Naive thymus-derived CD4-positive, alpha-beta T cell (primary cell): ENCODE results near the gene NEDD4. TPM values are rescaled to one million over a fixed set of nuclear protein-coding genes. Genes with fewer than 3 reads are reported as not detected.

Experiments
- ATAC-seq: fragments of 150-1000 bp; cut with Tn5 transposase; 2 replicates; pipeline ENCODE4 v1.10.0; 2021; ENCODE audit warnings: mild to moderate bottlenecking, moderate library complexity
- CTCF ChIA-PET: fragments of 350-600 bp; sonication (Branson Sonifier 250); formaldehyde crosslinking; loops from one replicate; lab custom pipeline; 2021; ENCODE audit warnings: antibody characterized with exemption; lab: Charles Lee
- POLR2A ChIA-PET: fragments of 350-600 bp; sonication (Branson Sonifier 250); formaldehyde crosslinking; loops from one replicate; lab custom pipeline; 2021; ENCODE audit warnings: antibody characterized with exemption, inconsistent platforms; lab: Charles Lee
- DNase-seq, 9 donors: peaks; one replicate each; pipeline versions ENCODE4 v3.0.0 to v3.0.0-alpha.2; 2020 to 2022; ENCODE audit warnings: mixed read lengths in 1 of 9
- H3K27ac ChIP-seq: one replicate; pipeline ENCODE4 v1.7.0; 2013; ENCODE audit warnings: mild to moderate bottlenecking, low read depth, low read length, moderate library complexity
- H3K27me3 ChIP-seq, 2 donors: one replicate each; pipeline ENCODE4 v1.7.0; 2013; ENCODE audit warnings: low read length in 2 of 2, mild to moderate bottlenecking in 2 of 2, moderate library complexity in 2 of 2; ENCODE audit not compliant: control insufficient read depth in 2 of 2, insufficient read depth in 2 of 2
- H3K36me3 ChIP-seq, 3 experiments: 1 replicate in 2 of 3; 2 replicates in 1 of 3; pipeline ENCODE4 v1.7.0; 2013; ENCODE audit warnings: low read length in 3 of 3, mild to moderate bottlenecking in 3 of 3, moderate library complexity in 1 of 3; ENCODE audit not compliant: insufficient read depth in 3 of 3, control insufficient read depth in 2 of 3
- H3K4me1 ChIP-seq, 2 donors: one replicate each; pipeline ENCODE4 v1.7.0; 2013; ENCODE audit warnings: low read length in 2 of 2, mild to moderate bottlenecking in 2 of 2, moderate library complexity in 1 of 2; ENCODE audit not compliant: control insufficient read depth in 2 of 2, insufficient read depth in 2 of 2
- H3K4me3 ChIP-seq: 2 replicates; pipeline ENCODE4 v1.7.0; 2013; ENCODE audit warnings: mild to moderate bottlenecking, low read length
- H3K9me3 ChIP-seq, 3 experiments: 1 replicate in 2 of 3; 2 replicates in 1 of 3; pipeline ENCODE4 v1.7.0; 2013; ENCODE audit warnings: low read length in 3 of 3; ENCODE audit not compliant: control insufficient read depth in 2 of 3
- H3K27ac Mint-ChIP-seq, 9 donors: one replicate each; pipeline ENCODE4 v1.8.0; 2020 to 2022; ENCODE audit warnings: mixed read lengths in 9 of 9, mild to moderate bottlenecking in 8 of 9, moderate library complexity in 5 of 9, inconsistent platforms in 2 of 9
- H3K27me3 Mint-ChIP-seq, 5 donors: one replicate each; pipeline ENCODE4 v1.8.0; 2021 to 2022; ENCODE audit warnings: mixed read lengths in 5 of 5, mild to moderate bottlenecking in 1 of 5
- H3K36me3 Mint-ChIP-seq, 5 donors: one replicate each; pipeline ENCODE4 v1.8.0; 2020 to 2022; ENCODE audit warnings: mixed read lengths in 5 of 5, mild to moderate bottlenecking in 3 of 5, inconsistent platforms in 1 of 5
- H3K4me1 Mint-ChIP-seq, 7 donors: one replicate each; pipeline ENCODE4 v1.8.0; 2020 to 2022; ENCODE audit warnings: mixed read lengths in 7 of 7, mild to moderate bottlenecking in 3 of 7, inconsistent platforms in 1 of 7
- H3K4me3 Mint-ChIP-seq, 10 donors: one replicate each; pipeline ENCODE4 v1.8.0; 2020 to 2022; ENCODE audit warnings: mild to moderate bottlenecking in 10 of 10, mixed read lengths in 10 of 10, moderate library complexity in 6 of 10, inconsistent platforms in 2 of 10
- H3K9me3 Mint-ChIP-seq, 11 donors: one replicate each; pipeline ENCODE4 v1.8.0; 2020 to 2022; ENCODE audit warnings: mixed read lengths in 11 of 11, mild to moderate bottlenecking in 4 of 11, inconsistent platforms in 1 of 11, moderate library complexity in 1 of 11
- intact Hi-C, 2 donors: fragments of 100-400 bp; cut with micrococcal nuclease; formaldehyde crosslinking; loops; one replicate each; pipeline ENCODE4 v1.15.1; 2023
- polyA plus RNA-seq, 2 donors: library from polyadenylated mRNA; unstranded; fragments of 300-500 nt; fragmentation: Illumina TruSeq; gene quantifications; one replicate each; pipeline ENCODE4 v1.2.3, GENCODE V29; 2021
- total RNA-seq, 6 experiments: library from RNA in 5 of 6; stranded (reverse) in 5 of 6; gene quantifications; 1 replicate in 5 of 6; 2 replicates in 1 of 6; pipeline ENCODE4 v1.2.3 and lab custom pipeline; 2021 to 2026

The NEDD4 gene
- total and polyA plus RNA-seq, 7 experiments from 2014 or later, result 1.1 to 15.1 (median 4.3) TPM

- intact Hi-C loops, result loop anchor here in 1 of 2 donors (10.0 kb wide), 1 partner anchor 645 kb away; no protein-coding TSS in a partner anchor
- no peaks in the 10 kb centered on the region for H3K27me3 ChIP-seq
- ATAC-seq, result no peak
- no peak overlapping the region for H3K27ac Mint-ChIP-seq
- H3K9me3 Mint-ChIP-seq, result peaks cover 0 to 5% (median 0%) of the 10 kb centered on the region in 11 donors
- no peak overlapping the region for H3K4me3 ChIP-seq
- no peaks in the 10 kb centered on the region for H3K36me3 Mint-ChIP-seq
- H3K27ac ChIP-seq, result no peak overlapping the region
- POLR2A ChIA-PET, result no interaction called here
- CTCF ChIA-PET, result no interaction called here
- peaks cover 0 to 3% (median 0%) of the 10 kb centered on the region in 7 donors for H3K4me1 Mint-ChIP-seq
- peaks cover 14 to 37% (median 20%) of the 10 kb centered on the region in 5 donors for H3K27me3 Mint-ChIP-seq
- H3K4me1 ChIP-seq, result no peaks in the 10 kb centered on the region
- no peaks in the 10 kb centered on the region for H3K9me3 ChIP-seq
- no peaks in the 10 kb centered on the region for H3K36me3 ChIP-seq
- no peak for DNase-seq
- H3K4me3 Mint-ChIP-seq, result no peak overlapping the region
Observed at GRCh38 chr15:55780292-55780691, 213.1 kb downstream of the NEDD4 start.

- CTCF ChIA-PET, result no interaction called here
- no peak overlapping the region for H3K27ac Mint-ChIP-seq
- no peak overlapping the region for H3K4me3 ChIP-seq
- intact Hi-C loops, result loop anchor here in 1 of 2 donors (10.0 kb wide), 1 partner anchor 124 kb away; no protein-coding TSS in a partner anchor
- H3K27me3 ChIP-seq, result no peaks in the 10 kb centered on the region
- peaks cover 0 to 5% (median under 1%) of the 10 kb centered on the region in 11 donors for H3K9me3 Mint-ChIP-seq
- DNase-seq (no peak), ATAC-seq (no peak)
- no peaks in the 10 kb centered on the region for H3K9me3 ChIP-seq
- no peaks in the 10 kb centered on the region for H3K36me3 ChIP-seq
- POLR2A ChIA-PET, result no interaction called here
- no peaks in the 10 kb centered on the region for H3K4me1 ChIP-seq
- H3K4me1 Mint-ChIP-seq, result peaks cover 0 to 3% (median 0%) of the 10 kb centered on the region in 7 donors
- no peaks in the 10 kb centered on the region for H3K36me3 Mint-ChIP-seq
- peaks cover 15 to 29% (median 19%) of the 10 kb centered on the region in 5 donors for H3K27me3 Mint-ChIP-seq
- no peak overlapping the region for H3K4me3 Mint-ChIP-seq
- no peak overlapping the region for H3K27ac ChIP-seq
Observed at GRCh38 chr15:55778932-55779331, 214.5 kb downstream of the NEDD4 start.
